HepG2 (cell line): ENCODE results near the gene FER1L5. TPM values are rescaled to one million over a fixed set of nuclear protein-coding genes. Genes with fewer than 3 reads are reported as not detected.

Source experiments
- EED ChIP-seq: sonication (generic); formaldehyde crosslinking; IDR thresholded peaks from 2 replicates; pipeline ENCODE4 v1.5.0; 2020; ENCODE audit warnings: mild to moderate bottlenecking, missing genetic modification reagents
- HDAC1 ChIP-seq: sonication (generic); formaldehyde crosslinking; IDR thresholded peaks from 2 replicates; pipeline ENCODE4 v1.5.1; 2020; ENCODE audit warnings: mild to moderate bottlenecking, missing genetic modification reagents
- HNF4A ChIP-seq: sonication (generic); formaldehyde crosslinking; IDR thresholded peaks from 2 replicates; pipeline ENCODE4 v1.4.0; 2020; ENCODE audit warnings: missing genetic modification reagents
- ISL2 ChIP-seq: sonication (generic); formaldehyde crosslinking; IDR thresholded peaks from 2 replicates; pipeline ENCODE4 v1.5.0; 2020; ENCODE audit warnings: missing genetic modification reagents
- JUND ChIP-seq: sonication (generic); formaldehyde crosslinking; IDR thresholded peaks from 2 replicates; pipeline ENCODE4 v1.8.0; 2022; ENCODE audit warnings: mild to moderate bottlenecking, missing genetic modification reagents
- NR2F1 ChIP-seq, 2 experiments: fragments of 450-650 bp in 1 of 2; formaldehyde crosslinking in 1 of 2; IDR thresholded peaks; 2 replicates each; pipeline versions ENCODE4 v1.5.0 to v1.6.1; 2016 to 2020; ENCODE audit warnings: mild to moderate bottlenecking in 1 of 2, missing compliant biosample characterization in 1 of 2, missing genetic modification reagents in 1 of 2, moderate library complexity in 1 of 2
- POLR2A ChIP-seq, 2 experiments: IDR thresholded peaks; 2 replicates each; pipeline ENCODE4 v1.6.1; 2011; ENCODE audit warnings: low read depth in 2 of 2, low read length in 2 of 2, mild to moderate bottlenecking in 1 of 2, moderate library complexity in 1 of 2; ENCODE audit not compliant: insufficient read depth in 1 of 2
- SOX5 ChIP-seq: IDR thresholded peaks from 2 replicates; pipeline ENCODE4 v1.6.1; 2016; ENCODE audit warnings: borderline replicate concordance
- SP4 ChIP-seq: sonication (generic); formaldehyde crosslinking; IDR thresholded peaks from 2 replicates; pipeline ENCODE4 v1.8.1; 2023; ENCODE audit warnings: mild to moderate bottlenecking, missing genetic modification reagents
- TCF12 ChIP-seq, 2 experiments: fragments of 450-650 bp in 1 of 2; sonication (generic) in 1 of 2; formaldehyde crosslinking in 1 of 2; IDR thresholded peaks; 2 replicates each; pipeline versions ENCODE4 v1.6.1 to v1.8.0; 2017 to 2022; ENCODE audit warnings: antibody characterized with exemption in 1 of 2, mild to moderate bottlenecking in 1 of 2, missing genetic modification reagents in 1 of 2, moderate library complexity in 1 of 2
- ZBTB20 ChIP-seq: sonication (generic); formaldehyde crosslinking; IDR thresholded peaks from 2 replicates; pipeline ENCODE4 v1.8.1; 2023; ENCODE audit warnings: missing genetic modification reagents, low read depth, mild to moderate bottlenecking, borderline replicate concordance
- ZBTB21 ChIP-seq: sonication (generic); formaldehyde crosslinking; IDR thresholded peaks from 2 replicates; pipeline ENCODE4 v1.4.0; 2020; ENCODE audit warnings: missing genetic modification reagents
- ZNF446 ChIP-seq: sonication (generic); formaldehyde crosslinking; IDR thresholded peaks from 2 replicates; pipeline ENCODE4 v1.5.0; 2020; ENCODE audit warnings: mild to moderate bottlenecking, missing genetic modification reagents
- ZNF468 ChIP-seq: sonication (generic); formaldehyde crosslinking; IDR thresholded peaks from 2 replicates; pipeline ENCODE4 v1.8.0; 2022; ENCODE audit warnings: mild to moderate bottlenecking, moderate library complexity, missing genetic modification reagents
- ZNF501 ChIP-seq: sonication (generic); formaldehyde crosslinking; IDR thresholded peaks from 2 replicates; pipeline ENCODE4 v1.5.1; 2020; ENCODE audit warnings: mild to moderate bottlenecking, moderate library complexity, missing genetic modification reagents
- ZNF570 ChIP-seq: sonication (generic); formaldehyde crosslinking; IDR thresholded peaks from 2 replicates; pipeline ENCODE4 v1.4.0; 2020; ENCODE audit warnings: mild to moderate bottlenecking, missing genetic modification reagents, borderline replicate concordance
- polyA plus RNA-seq, 8 experiments: library from polyadenylated mRNA; depleted of rRNA in 3 of 8; stranded (reverse) in 7 of 8; unstranded in 1 of 8; fragments of >200 nt; fragmentation: Illumina TruSeq in 4 of 8; extraction: Trizol in 4 of 8; gene quantifications; 2 replicates each; pipeline versions ENCODE4 v1.2.1 to v1.2.3, GENCODE V29; 2011 to 2016; ENCODE audit warnings: low read depth in 4 of 8, missing spikeins in 1 of 8, mixed read lengths in 1 of 8; ENCODE audit not compliant: insufficient read depth in 1 of 8
- total RNA-seq, 5 experiments: library from RNA; depleted of rRNA; stranded (reverse); fragments of >200 nt; fragmentation: Illumina TruSeq; extraction: Trizol; gene quantifications; 2 replicates each; pipeline ENCODE4 v1.2.3, GENCODE V29; 2016; ENCODE audit warnings: low read depth in 1 of 5
- TF ChIP-seq, protein P1 (sequence below): sonication (generic); formaldehyde crosslinking; IDR thresholded peaks from 2 replicates; pipeline ENCODE4 v1.8.0; 2022; ENCODE audit warnings: mild to moderate bottlenecking, missing genetic modification reagents, moderate library complexity
- TF ChIP-seq, protein P2 (sequence below): sonication (generic); formaldehyde crosslinking; IDR thresholded peaks from 2 replicates; pipeline ENCODE4 v1.5.0; 2020; ENCODE audit warnings: missing genetic modification reagents, mild to moderate bottlenecking, borderline replicate concordance
- TF ChIP-seq, protein P3 (sequence below): sonication (generic); formaldehyde crosslinking; IDR thresholded peaks from 2 replicates; pipeline ENCODE4 v1.5.0; 2020; ENCODE audit warnings: missing genetic modification reagents
- TF ChIP-seq, protein P4 (sequence below): sonication (generic); formaldehyde crosslinking; IDR thresholded peaks from 2 replicates; pipeline ENCODE4 v1.8.0; 2022; ENCODE audit warnings: mild to moderate bottlenecking, missing genetic modification reagents
- TF ChIP-seq, protein P5 (sequence below): sonication (generic); formaldehyde crosslinking; IDR thresholded peaks from 2 replicates; pipeline ENCODE4 v1.4.0; 2020; ENCODE audit warnings: mild to moderate bottlenecking, missing genetic modification reagents
- TF ChIP-seq, protein P6 (sequence below): sonication (generic); formaldehyde crosslinking; conservative IDR thresholded peaks from 2 replicates; pipeline ENCODE4 v1.8.1; 2023; ENCODE audit warnings: missing genetic modification reagents

The FER1L5 gene
- total and polyA plus RNA-seq, 2 of the 13 experiments (the other 11 are each of a cell fraction or from before 2014, with no cell fraction given), result 0.02 to 0.08 TPM

DNA sequence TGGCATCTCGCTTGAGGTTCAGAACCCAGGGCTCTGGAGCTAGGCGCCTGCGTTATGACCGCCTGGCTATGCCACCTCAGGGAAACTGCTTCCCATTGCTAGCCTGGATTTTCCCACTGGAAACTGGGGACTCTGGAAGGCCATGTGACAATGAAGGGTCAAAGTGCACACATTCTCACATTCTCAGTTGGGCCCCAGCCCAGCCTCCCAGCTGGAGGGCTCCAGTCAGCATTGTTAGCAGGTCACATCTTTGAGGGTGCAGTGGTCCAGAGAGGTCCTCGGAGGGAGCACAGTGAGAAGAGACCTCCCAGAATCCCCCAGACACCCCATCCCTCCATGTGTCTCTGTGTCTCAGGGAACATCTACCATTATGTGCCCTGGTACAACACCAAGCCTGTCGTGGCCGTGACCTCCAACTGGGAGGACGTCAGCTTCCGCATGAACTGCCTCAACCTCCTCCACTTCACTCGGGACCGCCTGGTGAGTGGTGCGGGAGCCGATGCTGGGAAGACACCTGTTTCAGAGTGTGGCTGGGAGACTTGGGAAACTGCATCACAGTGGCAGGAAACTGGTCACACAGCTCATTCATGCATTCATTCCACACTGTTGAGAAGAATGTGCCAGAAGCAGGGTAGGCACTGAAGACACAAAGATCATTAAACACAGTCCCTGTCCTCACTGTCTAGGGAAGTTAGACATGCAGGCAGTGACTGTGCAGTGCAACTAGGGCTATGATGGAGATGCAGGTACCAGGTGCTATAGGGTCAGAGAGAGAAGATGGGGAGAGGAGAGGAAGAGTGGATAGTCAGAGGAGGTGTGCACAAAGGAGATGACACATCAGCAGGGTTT lies 41.6 kb downstream of the FER1L5 start (continued):
- peak; percentile 85 for TF ChIP-seq SOX5 (CRISPR knock-in tag)
- TF ChIP-seq ZNF570 (CRISPR knock-in tag), result no peak
- TF ChIP-seq, protein P1, sequence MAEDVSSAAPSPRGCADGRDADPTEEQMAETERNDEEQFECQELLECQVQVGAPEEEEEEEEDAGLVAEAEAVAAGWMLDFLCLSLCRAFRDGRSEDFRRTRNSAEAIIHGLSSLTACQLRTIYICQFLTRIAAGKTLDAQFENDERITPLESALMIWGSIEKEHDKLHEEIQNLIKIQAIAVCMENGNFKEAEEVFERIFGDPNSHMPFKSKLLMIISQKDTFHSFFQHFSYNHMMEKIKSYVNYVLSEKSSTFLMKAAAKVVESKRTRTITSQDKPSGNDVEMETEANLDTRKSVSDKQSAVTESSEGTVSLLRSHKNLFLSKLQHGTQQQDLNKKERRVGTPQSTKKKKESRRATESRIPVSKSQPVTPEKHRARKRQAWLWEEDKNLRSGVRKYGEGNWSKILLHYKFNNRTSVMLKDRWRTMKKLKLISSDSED (CRISPR knock-in tag), result no peak
- TF ChIP-seq, protein P2, sequence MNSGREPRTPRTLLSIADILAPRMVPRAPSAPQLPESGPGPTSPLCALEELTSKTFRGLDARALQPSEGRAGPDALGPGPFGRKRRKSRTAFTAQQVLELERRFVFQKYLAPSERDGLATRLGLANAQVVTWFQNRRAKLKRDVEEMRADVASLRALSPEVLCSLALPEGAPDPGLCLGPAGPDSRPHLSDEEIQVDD (CRISPR knock-in tag), result no peak
- no peak for TF ChIP-seq ISL2 (CRISPR knock-in tag)
- TF ChIP-seq, protein P3, sequence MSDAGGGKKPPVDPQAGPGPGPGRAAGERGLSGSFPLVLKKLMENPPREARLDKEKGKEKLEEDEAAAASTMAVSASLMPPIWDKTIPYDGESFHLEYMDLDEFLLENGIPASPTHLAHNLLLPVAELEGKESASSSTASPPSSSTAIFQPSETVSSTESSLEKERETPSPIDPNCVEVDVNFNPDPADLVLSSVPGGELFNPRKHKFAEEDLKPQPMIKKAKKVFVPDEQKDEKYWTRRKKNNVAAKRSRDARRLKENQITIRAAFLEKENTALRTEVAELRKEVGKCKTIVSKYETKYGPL (CRISPR knock-in tag), result no peak
- peak; percentile 58; the same call in 1 of the 2 replicates for TF ChIP-seq ZBTB20 (CRISPR knock-in tag)
- TF ChIP-seq ZNF468 (CRISPR knock-in tag), result no peak
- peak; percentile 69 for TF ChIP-seq ZNF501 (CRISPR knock-in tag)
- TF ChIP-seq, protein P4, sequence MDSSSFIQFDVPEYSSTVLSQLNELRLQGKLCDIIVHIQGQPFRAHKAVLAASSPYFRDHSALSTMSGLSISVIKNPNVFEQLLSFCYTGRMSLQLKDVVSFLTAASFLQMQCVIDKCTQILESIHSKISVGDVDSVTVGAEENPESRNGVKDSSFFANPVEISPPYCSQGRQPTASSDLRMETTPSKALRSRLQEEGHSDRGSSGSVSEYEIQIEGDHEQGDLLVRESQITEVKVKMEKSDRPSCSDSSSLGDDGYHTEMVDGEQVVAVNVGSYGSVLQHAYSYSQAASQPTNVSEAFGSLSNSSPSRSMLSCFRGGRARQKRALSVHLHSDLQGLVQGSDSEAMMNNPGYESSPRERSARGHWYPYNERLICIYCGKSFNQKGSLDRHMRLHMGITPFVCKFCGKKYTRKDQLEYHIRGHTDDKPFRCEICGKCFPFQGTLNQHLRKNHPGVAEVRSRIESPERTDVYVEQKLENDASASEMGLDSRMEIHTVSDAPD (CRISPR knock-in tag), result 0 out of 2 replicates have a peak, but pooled peaks have one; percentile 72
- peak; percentile 58 to 59; a peak in 3 of 4 replicates for TF ChIP-seq NR2F1 (CRISPR knock-in tag; IDR thresholded peaks at IDR 0.05)
- TF ChIP-seq ZNF446 (CRISPR knock-in tag), result no peak
- TF ChIP-seq ZBTB21 (CRISPR knock-in tag), result 0 out of 2 replicates have a peak, but pooled peaks have one; percentile 27
- no peak for TF ChIP-seq JUND (CRISPR knock-in tag)
- TF ChIP-seq HNF4A (CRISPR knock-in tag), result peak; percentile 96
- TF ChIP-seq, protein P5, sequence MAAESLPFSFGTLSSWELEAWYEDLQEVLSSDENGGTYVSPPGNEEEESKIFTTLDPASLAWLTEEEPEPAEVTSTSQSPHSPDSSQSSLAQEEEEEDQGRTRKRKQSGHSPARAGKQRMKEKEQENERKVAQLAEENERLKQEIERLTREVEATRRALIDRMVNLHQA (CRISPR knock-in tag), result no peak
- no peak for TF ChIP-seq TCF12 (IDR thresholded peaks at IDR 0.05)
- TF ChIP-seq TCF12 (CRISPR knock-in tag; IDR thresholded peaks at IDR 0.05), result no peak
- TF ChIP-seq EED, result 0 out of 2 replicates have a peak, but pooled peaks have one; percentile 47
- TF ChIP-seq, protein P6, sequence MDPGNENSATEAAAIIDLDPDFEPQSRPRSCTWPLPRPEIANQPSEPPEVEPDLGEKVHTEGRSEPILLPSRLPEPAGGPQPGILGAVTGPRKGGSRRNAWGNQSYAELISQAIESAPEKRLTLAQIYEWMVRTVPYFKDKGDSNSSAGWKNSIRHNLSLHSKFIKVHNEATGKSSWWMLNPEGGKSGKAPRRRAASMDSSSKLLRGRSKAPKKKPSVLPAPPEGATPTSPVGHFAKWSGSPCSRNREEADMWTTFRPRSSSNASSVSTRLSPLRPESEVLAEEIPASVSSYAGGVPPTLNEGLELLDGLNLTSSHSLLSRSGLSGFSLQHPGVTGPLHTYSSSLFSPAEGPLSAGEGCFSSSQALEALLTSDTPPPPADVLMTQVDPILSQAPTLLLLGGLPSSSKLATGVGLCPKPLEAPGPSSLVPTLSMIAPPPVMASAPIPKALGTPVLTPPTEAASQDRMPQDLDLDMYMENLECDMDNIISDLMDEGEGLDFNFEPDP (CRISPR knock-in tag), result no peak
- TF ChIP-seq HDAC1 (CRISPR knock-in tag), result peak; percentile 62; the same call in 1 of the 2 replicates
- TF ChIP-seq SP4 (CRISPR knock-in tag), result peak; percentile 14; the same call in 1 of the 2 replicates
- TF ChIP-seq POLR2A (IDR thresholded peaks at IDR 0.05; ENCODE audit: insufficient read depth in 1 of 2, low read depth in 2 of 2, low read length in 2 of 2), result peak in 1 of 2 experiments; percentile 21; a peak in 1 of 4 replicates
